GOT3 (cell line): ENCODE data around the gene DEPDC7.
"Not testable (repeated sequence)": the region's sequence is repeated elsewhere in the genome, so short reads cannot be mapped to it uniquely, and the experiment has no call there.

Source experiments
- DNase-seq: peaks from one replicate; lab custom pipeline; 2025; ENCODE audit warnings: mixed read lengths; lab: John Stamatoyannopoulos, UW

Gene DEPDC7

GRCh38 chr11:33025339-33025722 is 9.7 kb downstream of the DEPDC7 start:
- DNase-seq, result no peak

GRCh38 chr11:33027233-33027632 is 11.6 kb downstream of the DEPDC7 start:
- DNase-seq, result no peak

GRCh38 chr11:33027846-33028536 is 12.3 kb downstream of the DEPDC7 start:
- no peak for DNase-seq

GRCh38 chr11:33028537-33028914 is 12.8 kb downstream of the DEPDC7 start:
- no peak for DNase-seq

- not testable (repeated sequence) for DNase-seq
Observed at GRCh38 chr11:33029218-33029617, 13.5 kb downstream of the DEPDC7 start.

GRCh38 chr11:33033493-33033892 is 17.8 kb downstream of the DEPDC7 start:
- no peak for DNase-seq

GRCh38 chr11:33035011-33035410 is 19.3 kb downstream of the DEPDC7 start:
- DNase-seq, result no peak

- peak; percentile 87 for DNase-seq
Observed at GRCh38 chr11:33039274-33040032, 23.8 kb downstream of the DEPDC7 start, which contains the start of gene TCP11L1. TSS of gene TCP11L1 (plus strand) at chr11:33039572. CDS start at chr11:33043774, 4,202 bp downstream.

GRCh38 chr11:33040033-33040861 is 24.6 kb downstream of the DEPDC7 start:
- DNase-seq, result no peak

GRCh38 chr11:33040862-33041453 is 25.3 kb downstream of the DEPDC7 start:
- DNase-seq, result no peak

GRCh38 chr11:33043221-33043830 is 27.6 kb downstream of the DEPDC7 start:
- DNase-seq, result no peak

- no peak for DNase-seq
Observed at GRCh38 chr11:33044285-33044756, 28.6 kb downstream of the DEPDC7 start.

GRCh38 chr11:33045551-33046255 is 30.0 kb downstream of the DEPDC7 start:
- no peak for DNase-seq

GRCh38 chr11:33048701-33049100 is 33.0 kb downstream of the DEPDC7 start:
- DNase-seq, result not testable (repeated sequence)

- DNase-seq, result not testable (repeated sequence)
Observed at GRCh38 chr11:33049565-33050408, 34.1 kb downstream of the DEPDC7 start.

- DNase-seq, result no peak
Observed at GRCh38 chr11:33052231-33052630, 36.6 kb downstream of the DEPDC7 start.

- no peak for DNase-seq
Observed at GRCh38 chr11:33055375-33055774, 39.7 kb downstream of the DEPDC7 start.

GRCh38 chr11:33057284-33057683 is 41.6 kb downstream of the DEPDC7 start:
- no peak for DNase-seq

GRCh38 chr11:33059331-33060007 is 43.8 kb downstream of the DEPDC7 start:
- no peak for DNase-seq
